GM19099 (cell line): ENCODE results near the gene FOXL2NB.

Experiments used
- POLR2A ChIP-seq: IDR thresholded peaks from 3 replicates; pipeline ENCODE4 v1.6.1; 2011; ENCODE audit warnings: low read depth; ENCODE audit not compliant: insufficient read length; ENCODE audit errors: extremely low read depth

Gene FOXL2NB

DNA sequence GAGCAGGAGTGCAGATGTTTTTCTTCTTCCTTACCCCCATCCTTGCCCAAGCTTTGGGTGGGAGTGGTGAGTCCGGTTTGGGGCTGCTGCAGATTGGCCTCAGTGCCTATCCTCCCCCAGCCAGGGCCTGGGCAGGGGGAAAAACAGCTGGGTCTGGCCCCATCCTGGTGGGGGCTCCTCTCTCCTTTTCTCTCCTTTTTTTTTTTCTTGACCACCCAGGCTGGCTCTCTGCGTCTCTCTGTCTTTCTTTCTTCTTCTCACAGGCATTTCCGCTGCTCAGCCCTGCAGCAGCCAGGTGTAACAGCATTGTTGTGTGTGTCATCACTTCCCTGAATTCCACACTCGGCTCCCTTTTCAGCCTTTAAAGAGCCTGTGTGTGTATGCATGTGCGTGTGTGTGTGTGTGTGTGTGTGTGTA is 2.0 kb downstream of the FOXL2NB start:
- no peak for TF ChIP-seq POLR2A

DNA sequence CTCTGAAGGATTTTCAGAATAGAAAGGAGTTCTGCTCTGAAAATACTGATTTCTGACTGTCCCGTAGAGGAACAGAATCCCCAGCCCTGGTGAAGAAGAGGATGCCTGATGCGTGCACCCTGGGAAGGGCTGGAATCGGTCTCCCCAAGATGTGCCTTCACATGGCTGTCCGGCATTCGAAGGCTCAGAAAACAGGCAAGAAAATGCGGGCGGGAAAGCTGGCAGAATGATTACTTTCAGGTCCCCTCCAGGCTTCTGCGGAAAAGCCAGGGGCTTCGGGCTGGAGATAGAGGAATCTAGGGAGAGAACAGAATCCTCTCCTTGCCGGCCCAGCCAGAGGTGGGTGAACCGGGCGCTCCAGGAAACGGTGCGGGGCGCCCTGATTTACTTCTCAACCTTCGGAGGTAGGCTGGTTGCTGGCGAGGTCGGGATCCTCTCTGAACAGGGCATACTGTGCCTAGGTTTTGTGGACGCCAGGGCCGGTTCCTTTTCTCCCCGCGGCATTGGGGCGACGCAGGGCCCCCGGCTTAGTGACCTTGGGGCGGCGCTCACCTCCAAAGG is 2.5 kb downstream of the FOXL2NB start:
- no peak for TF ChIP-seq POLR2A

- no peak for TF ChIP-seq POLR2A
Observed at GRCh38 chr3:138950006-138950644, 3.1 kb downstream of the FOXL2NB start.

- TF ChIP-seq POLR2A = no peak
Observed at GRCh38 chr3:138950701-138951100, 3.7 kb downstream of the FOXL2NB start.

GRCh38 chr3:138960417-138960852 is 13.4 kb downstream of the FOXL2NB start:
- no peak for TF ChIP-seq POLR2A

- no peak for TF ChIP-seq POLR2A
Observed at GRCh38 chr3:138962854-138963560, 16.0 kb downstream of the FOXL2NB start.

DNA sequence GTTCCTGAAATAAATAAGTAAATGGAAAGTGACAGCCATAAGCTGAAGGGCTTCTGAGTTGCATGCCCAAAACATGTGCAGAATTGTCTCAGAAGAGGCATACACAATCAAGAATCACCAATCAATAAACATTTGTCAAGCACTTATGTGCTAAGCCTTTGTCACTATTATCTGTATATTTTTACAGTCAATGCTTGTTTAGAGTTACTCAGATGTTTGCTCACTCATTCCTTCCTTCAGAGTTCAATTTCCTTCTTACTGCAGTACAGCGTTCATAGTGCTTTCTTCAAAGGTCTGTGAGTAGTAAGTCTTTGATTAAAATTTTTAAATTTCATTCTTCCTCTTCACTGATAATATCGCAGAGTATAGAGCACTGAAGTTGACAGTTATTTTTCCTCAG is 17.2 kb downstream of the FOXL2NB start:
- no peak for TF ChIP-seq POLR2A

GRCh38 chr3:138964923-138965322 is 17.9 kb downstream of the FOXL2NB start:
- no peak for TF ChIP-seq POLR2A

- TF ChIP-seq POLR2A = no peak
Observed at GRCh38 chr3:138971766-138972320, 24.8 kb downstream of the FOXL2NB start.

DNA sequence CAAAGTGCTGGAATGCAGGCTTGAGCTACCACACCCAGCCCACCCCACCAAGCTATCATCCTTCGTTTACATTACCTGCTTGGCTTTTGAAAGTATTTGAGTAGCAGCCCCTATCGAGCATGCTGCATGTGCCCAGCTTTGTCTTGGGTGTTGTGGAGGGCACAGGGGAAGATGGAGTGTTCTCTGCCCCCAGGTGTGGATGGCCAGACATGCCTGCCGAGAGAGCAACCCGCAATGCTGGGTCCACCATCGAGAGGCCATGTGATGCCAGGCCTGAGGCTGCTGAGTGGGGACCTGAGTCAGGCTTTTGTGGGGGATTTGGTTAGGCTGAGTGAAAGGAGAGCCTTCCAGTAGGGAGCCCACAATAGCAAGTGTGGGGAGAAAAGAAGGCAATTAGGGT is 25.9 kb downstream of the FOXL2NB start:
- no peak for TF ChIP-seq POLR2A

DNA sequence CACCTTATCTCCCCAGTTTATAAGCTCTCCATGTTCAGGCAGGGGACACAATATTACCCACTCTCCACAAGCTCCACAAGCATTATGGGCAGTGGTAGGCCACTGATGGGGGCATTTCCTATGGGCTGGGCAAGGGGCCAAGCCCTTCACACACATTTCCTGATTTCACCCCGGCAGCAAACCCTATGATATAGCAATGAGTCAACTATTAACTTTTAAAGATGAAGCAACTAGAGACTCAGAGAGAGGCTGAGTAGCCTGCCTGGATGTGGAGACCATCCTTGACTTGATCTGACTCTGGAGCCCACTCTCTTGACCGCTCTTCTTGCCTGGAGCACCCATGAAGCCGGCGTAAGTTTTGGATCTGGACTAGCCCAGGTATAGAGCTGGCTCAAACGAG is 27.4 kb downstream of the FOXL2NB start:
- no peak for TF ChIP-seq POLR2A

GRCh38 chr3:138975351-138975750 is 28.3 kb downstream of the FOXL2NB start:
- TF ChIP-seq POLR2A = no peak

DNA sequence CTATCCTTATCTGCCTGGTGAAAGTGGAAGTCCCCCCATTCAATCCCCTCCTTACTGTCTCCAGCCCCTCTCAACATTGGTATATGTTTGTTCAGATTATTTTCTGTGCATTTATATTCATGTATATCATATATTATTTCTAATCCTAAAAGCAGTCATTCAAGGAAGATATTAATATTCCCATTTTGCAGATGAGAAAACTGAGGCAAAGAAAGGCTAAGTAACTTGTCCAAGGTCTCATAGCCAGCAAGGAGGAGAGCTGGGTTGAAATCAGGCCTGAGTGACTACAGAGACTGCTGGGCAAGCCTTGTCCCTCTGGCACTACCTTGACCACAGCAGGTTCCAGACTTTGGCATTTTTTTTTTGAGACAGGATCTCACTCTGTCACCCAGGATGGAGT is 29.0 kb downstream of the FOXL2NB start:
- TF ChIP-seq POLR2A = no peak

GRCh38 chr3:138984816-138985215 is 37.8 kb downstream of the FOXL2NB start:
- TF ChIP-seq POLR2A = no peak

GRCh38 chr3:138985932-138986331 is 38.9 kb downstream of the FOXL2NB start:
- TF ChIP-seq POLR2A = no peak

- no peak for TF ChIP-seq POLR2A
Observed at GRCh38 chr3:138987181-138987580, 40.2 kb downstream of the FOXL2NB start.
